HUES48 (cell line): ENCODE data around the gene MCF2L2.

ENCODE experiments used
- H3K27ac ChIP-seq: one replicate; pipeline ENCODE4 v1.7.0; 2013; ENCODE audit warnings: low read depth, low read length, inconsistent platforms
- H3K27me3 ChIP-seq: 2 replicates; pipeline ENCODE4 v1.6.1; 2013; ENCODE audit warnings: mild to moderate bottlenecking, low read length; ENCODE audit not compliant: control insufficient read depth, insufficient read depth
- H3K36me3 ChIP-seq: 2 replicates; pipeline ENCODE4 v1.6.1; 2013; ENCODE audit warnings: low read length; ENCODE audit not compliant: control insufficient read depth, insufficient read depth
- H3K4me1 ChIP-seq: 2 replicates; pipeline ENCODE4 v1.6.1; 2013; ENCODE audit warnings: mild to moderate bottlenecking, low read length; ENCODE audit not compliant: control insufficient read depth, insufficient read depth
- H3K4me3 ChIP-seq: 2 replicates; pipeline ENCODE4 v1.5.1; 2013; ENCODE audit warnings: mild to moderate bottlenecking, low read depth, low read length
- H3K9ac ChIP-seq: 2 replicates; pipeline ENCODE4 v1.6.1; 2013; ENCODE audit warnings: mild to moderate bottlenecking, low read depth, low read length, moderate library complexity
- H3K9me3 ChIP-seq: 2 replicates; pipeline ENCODE4 v1.6.1; 2013; ENCODE audit warnings: low read length; ENCODE audit not compliant: control insufficient read depth, insufficient read depth

MCF2L2 gene

DNA sequence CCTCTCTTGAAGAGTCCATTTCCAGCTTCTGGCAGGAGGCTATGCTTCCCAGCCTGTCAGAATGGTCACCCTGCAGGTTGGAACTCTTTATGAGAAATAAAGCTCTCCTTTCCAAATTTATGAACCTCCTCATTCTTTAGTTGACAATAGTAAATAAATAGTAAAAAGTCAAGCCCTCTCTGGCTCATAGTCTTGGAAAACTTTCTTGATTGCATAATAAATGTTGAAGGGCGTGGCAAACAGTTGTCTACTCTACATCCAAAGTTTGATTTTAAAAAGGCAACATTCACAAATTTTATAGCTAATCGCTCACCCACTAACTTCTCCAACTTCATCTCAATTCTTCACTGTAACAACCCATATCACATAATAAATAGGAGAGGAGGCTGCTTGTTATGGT lies 58.8 kb downstream of the MCF2L2 start:
- Histone ChIP-seq H3K4me3 (no peak overlapping the region), H3K9me3 (no peaks in the 10 kb centered on the region), H3K27me3 (no peaks in the 10 kb centered on the region), H3K4me1 (no peaks in the 10 kb centered on the region), H3K36me3 (no peaks in the 10 kb centered on the region), H3K9ac (no peak overlapping the region), H3K27ac (no peak overlapping the region)

GRCh38 chr3:183369117-183369516 lies 59.3 kb downstream of the MCF2L2 start:
- Histone ChIP-seq H3K36me3 (no peaks in the 10 kb centered on the region), H3K9me3 (no peaks in the 10 kb centered on the region), H3K27me3 (no peaks in the 10 kb centered on the region), H3K4me3 (no peak overlapping the region), H3K9ac (no peak overlapping the region), H3K4me1 (no peaks in the 10 kb centered on the region), H3K27ac (no peak overlapping the region)

GRCh38 chr3:183360971-183361624 lies 67.3 kb downstream of the MCF2L2 start:
- H3K9me3 ChIP-seq, result no peaks in the 10 kb centered on the region
- no peak overlapping the region for H3K27ac ChIP-seq
- no peaks in the 10 kb centered on the region for H3K27me3 ChIP-seq
- H3K36me3 ChIP-seq, result no peaks in the 10 kb centered on the region; the same call in 1 of the 2 replicates
- no peak overlapping the region for H3K9ac ChIP-seq
- no peak overlapping the region for H3K4me3 ChIP-seq
- H3K4me1 ChIP-seq, result no peaks in the 10 kb centered on the region

DNA sequence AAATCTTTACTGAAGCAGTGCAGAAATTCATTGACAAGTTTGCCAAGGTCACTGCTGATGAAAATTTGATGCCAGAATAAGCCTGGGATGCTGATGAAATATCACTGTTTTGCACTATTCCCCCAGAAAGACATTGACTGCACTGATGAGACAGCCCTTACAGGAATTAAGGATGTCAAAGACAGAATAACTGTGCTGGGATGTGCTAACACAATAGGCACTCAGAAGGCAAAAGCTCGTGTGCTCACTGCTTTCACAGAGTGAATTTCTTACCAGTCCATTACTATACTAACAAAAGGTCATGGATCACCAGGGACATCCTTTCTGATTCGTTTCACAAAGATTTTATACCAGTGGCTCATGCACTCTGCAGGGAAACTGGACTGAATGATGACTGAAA lies 69.4 kb downstream of the MCF2L2 start:
- Histone ChIP-seq H3K27ac (no peak overlapping the region), H3K9ac (no peak overlapping the region)

DNA sequence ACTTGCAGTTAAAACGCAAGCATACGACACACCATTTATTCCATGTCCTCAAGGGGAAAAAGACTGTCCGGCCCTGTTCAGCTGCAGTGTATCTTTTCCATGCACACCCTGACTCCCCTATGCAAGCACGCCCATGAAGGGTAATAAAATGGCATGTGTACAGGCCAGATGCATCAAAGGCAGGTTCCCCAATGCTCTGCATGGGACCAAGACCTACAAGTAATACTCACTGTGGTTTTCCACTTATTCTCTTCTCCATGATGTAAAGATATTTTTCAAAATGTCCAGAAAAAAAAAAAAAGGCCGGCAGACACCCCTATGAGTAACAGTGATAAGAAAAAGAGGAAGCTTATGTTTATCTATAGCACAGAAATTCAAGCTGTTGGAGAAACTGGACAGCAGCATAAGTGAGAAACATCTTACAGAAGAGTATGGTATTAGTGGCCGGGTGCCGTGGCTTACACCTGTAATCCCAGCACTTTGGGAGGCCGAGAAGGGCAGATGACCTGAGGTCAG lies 70.8 kb downstream of the MCF2L2 start:
- Histone ChIP-seq H3K9ac (no peak overlapping the region), H3K4me1 (no peaks in the 10 kb centered on the region), H3K36me3 (no peaks in the 10 kb centered on the region; the same call in 1 of the 2 replicates), H3K27ac (no peak overlapping the region), H3K9me3 (no peaks in the 10 kb centered on the region), H3K27me3 (no peaks in the 10 kb centered on the region), H3K4me3 (no peak overlapping the region)

More for the DNA sequence above, 69.4 kb downstream of the MCF2L2 start:
- no peaks in the 10 kb centered on the region for H3K4me1 ChIP-seq
- H3K9me3 ChIP-seq, result no peaks in the 10 kb centered on the region
- H3K27me3 ChIP-seq, result no peaks in the 10 kb centered on the region
- H3K36me3 ChIP-seq, result no peaks in the 10 kb centered on the region; the same call in 1 of the 2 replicates
- H3K4me3 ChIP-seq, result no peak overlapping the region

DNA sequence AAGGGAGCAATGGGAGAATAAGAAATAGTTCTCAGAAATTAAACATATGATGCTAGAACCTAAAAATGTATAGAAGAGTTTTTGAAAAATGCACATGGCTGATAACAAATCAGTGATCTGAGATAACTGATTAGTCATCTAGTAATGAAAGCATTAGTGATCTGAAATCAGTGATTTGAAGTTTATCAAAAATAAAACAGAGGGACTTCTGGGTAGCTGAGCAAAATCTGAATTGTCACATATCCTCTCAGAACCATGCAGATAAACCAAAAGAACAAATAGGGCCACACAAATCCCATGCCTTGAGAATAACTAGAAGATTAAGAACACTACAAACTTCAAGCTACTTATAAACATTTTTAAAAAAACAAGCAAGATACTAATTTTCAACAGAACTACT lies 71.5 kb downstream of the MCF2L2 start:
- Histone ChIP-seq H3K27me3 (no peaks in the 10 kb centered on the region), H3K36me3 (no peaks in the 10 kb centered on the region; the same call in 1 of the 2 replicates), H3K4me3 (no peak overlapping the region), H3K4me1 (no peaks in the 10 kb centered on the region), H3K9ac (no peak overlapping the region), H3K9me3 (no peaks in the 10 kb centered on the region), H3K27ac (no peak overlapping the region)

GRCh38 chr3:183354874-183355273 lies 73.5 kb downstream of the MCF2L2 start:
- Histone ChIP-seq H3K4me1 (no peaks in the 10 kb centered on the region), H3K9ac (no peak overlapping the region), H3K27ac (no peak overlapping the region), H3K27me3 (no peaks in the 10 kb centered on the region), H3K4me3 (no peak overlapping the region), H3K36me3 (no peaks in the 10 kb centered on the region; the same call in 1 of the 2 replicates), H3K9me3 (no peaks in the 10 kb centered on the region)

DNA sequence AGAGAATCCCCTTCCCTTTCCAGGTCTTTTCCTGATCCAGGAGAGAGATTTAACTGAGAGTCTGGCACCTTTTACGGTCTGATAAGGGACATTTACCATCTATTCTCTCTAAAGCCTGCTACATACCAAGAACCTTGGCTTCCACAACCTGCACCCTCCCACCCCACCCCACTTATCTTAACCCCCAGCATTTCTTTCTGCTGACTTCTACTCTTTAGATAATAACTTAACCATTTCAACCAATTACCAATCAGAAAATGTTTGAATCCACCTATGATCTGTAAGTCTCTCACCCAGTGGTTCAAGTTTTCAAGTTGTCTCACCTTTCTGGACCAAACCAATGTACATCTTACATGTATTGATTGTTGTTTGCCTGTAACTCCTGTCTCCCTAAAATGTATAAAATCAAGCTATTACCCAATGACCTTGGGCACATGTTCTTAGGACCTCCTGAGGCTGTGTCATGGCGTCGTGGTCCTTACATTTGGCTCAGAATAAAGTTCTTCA lies 74.0 kb downstream of the MCF2L2 start:
- H3K36me3 ChIP-seq, result no peaks in the 10 kb centered on the region; the same call in 1 of the 2 replicates
- H3K27ac ChIP-seq, result no peak overlapping the region

DNA sequence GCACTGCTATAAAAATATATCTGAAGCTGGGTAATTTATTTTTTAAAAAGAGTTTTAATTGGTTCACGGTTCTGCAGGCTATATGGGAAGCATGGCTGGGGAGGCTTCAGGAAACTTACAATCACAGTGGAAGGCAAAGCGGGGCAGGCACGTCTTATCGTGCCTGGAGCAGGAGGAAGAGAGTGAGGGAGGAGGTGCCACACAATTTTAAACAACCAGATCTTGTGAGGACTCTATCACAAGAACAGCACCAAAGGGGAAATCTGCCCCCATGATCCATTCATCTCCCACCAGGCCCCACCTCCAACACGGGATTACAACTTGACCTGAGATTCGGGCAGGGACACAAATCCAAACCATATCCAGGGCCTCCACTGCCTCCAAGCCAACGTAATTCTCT lies 75.0 kb downstream of the MCF2L2 start:
- Histone ChIP-seq H3K36me3 (no peaks in the 10 kb centered on the region; the same call in 1 of the 2 replicates), H3K9me3 (no peaks in the 10 kb centered on the region), H3K9ac (no peak overlapping the region), H3K27me3 (no peaks in the 10 kb centered on the region), H3K27ac (no peak overlapping the region), H3K4me3 (no peak overlapping the region), H3K4me1 (no peaks in the 10 kb centered on the region)

More for the DNA sequence above, 74.0 kb downstream of the MCF2L2 start:
- Histone ChIP-seq H3K9ac (no peak overlapping the region), H3K4me1 (no peaks in the 10 kb centered on the region), H3K4me3 (no peak overlapping the region), H3K27me3 (no peaks in the 10 kb centered on the region), H3K9me3 (no peaks in the 10 kb centered on the region)

- Histone ChIP-seq H3K27ac (no peak overlapping the region), H3K4me1 (no peaks in the 10 kb centered on the region), H3K27me3 (no peaks in the 10 kb centered on the region), H3K4me3 (no peak overlapping the region), H3K36me3 (no peaks in the 10 kb centered on the region), H3K9me3 (no peaks in the 10 kb centered on the region), H3K9ac (no peak overlapping the region)
Measured at GRCh38 chr3:183350164-183350563, 78.3 kb downstream of the MCF2L2 start.

- no peaks in the 10 kb centered on the region for H3K36me3 ChIP-seq
- H3K9ac ChIP-seq, result no peak overlapping the region
- no peak overlapping the region for H3K4me3 ChIP-seq
- no peaks in the 10 kb centered on the region for H3K4me1 ChIP-seq
- H3K9me3 ChIP-seq, result no peaks in the 10 kb centered on the region
- H3K27me3 ChIP-seq, result no peaks in the 10 kb centered on the region
- no peak overlapping the region for H3K27ac ChIP-seq
Measured at GRCh38 chr3:183349421-183350157, 78.8 kb downstream of the MCF2L2 start.
